Spleen (tissue), 7 donors: Measurements from ENCODE around the gene HINT2.

Source experiments
- POLR2A ChIP-seq, 3 donors: fragments of 450-650 bp; IDR thresholded peaks; one replicate each; pipeline ENCODE4 v1.5.1; 2017; ENCODE audit warnings: antibody characterized with exemption in 3 of 3, mild to moderate bottlenecking in 1 of 3
- POLR2AphosphoS5 ChIP-seq, 3 donors: sonication (generic); formaldehyde crosslinking; IDR thresholded peaks; one replicate each; pipeline ENCODE4 v1.5.1; 2017; ENCODE audit warnings: antibody characterized with exemption in 3 of 3
- TF ChIP-seq, protein P1 (sequence below), 11 experiments: fragments of 200-600 bp in 7 of 11; fragments of 450-650 bp in 4 of 11; sonication (generic) in 4 of 11; IDR thresholded peaks in 8 of 11; conservative IDR thresholded peaks in 3 of 11; 1 replicate in 7 of 11; 2 replicates in 4 of 11; pipeline versions ENCODE4 v1.4.0 to v1.8.0; 2016 to 2021; ENCODE audit warnings: antibody characterized with exemption in 11 of 11, inconsistent platforms in 4 of 11, mild to moderate bottlenecking in 1 of 11
- donor health status: DM: no; HTN: no; CAD: no; lungs with moderate emphysema.
- donor health status: DM: no; HTN: no; CAD: no.
- donor health status: DM: no; HTN: no; CAD: no.

DNA sequence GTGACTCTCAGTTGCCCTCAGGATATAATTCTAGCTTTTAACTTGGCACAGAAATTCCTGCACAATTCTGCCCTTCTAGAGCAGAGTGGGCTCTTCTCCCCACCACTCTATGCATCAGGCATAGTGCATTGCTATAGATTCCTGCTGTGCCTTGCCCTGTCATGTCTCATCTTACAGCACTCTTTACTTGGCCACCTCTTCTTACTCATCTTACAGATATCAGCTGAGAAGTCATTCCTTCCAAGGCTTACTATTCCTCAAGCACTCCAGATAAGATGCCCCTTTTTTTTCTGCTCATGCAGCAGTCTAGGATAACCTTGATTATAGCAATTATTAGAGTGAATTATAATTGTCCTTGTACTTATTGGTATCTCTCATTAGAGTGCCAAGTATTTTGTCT is 8.1 kb upstream of the HINT2 start:
- TF ChIP-seq POLR2AphosphoS5 (IDR thresholded peaks at IDR 0.05) (no peak), POLR2A (IDR thresholded peaks at IDR 0.05) (no peak)
- TF ChIP-seq, protein P1, sequence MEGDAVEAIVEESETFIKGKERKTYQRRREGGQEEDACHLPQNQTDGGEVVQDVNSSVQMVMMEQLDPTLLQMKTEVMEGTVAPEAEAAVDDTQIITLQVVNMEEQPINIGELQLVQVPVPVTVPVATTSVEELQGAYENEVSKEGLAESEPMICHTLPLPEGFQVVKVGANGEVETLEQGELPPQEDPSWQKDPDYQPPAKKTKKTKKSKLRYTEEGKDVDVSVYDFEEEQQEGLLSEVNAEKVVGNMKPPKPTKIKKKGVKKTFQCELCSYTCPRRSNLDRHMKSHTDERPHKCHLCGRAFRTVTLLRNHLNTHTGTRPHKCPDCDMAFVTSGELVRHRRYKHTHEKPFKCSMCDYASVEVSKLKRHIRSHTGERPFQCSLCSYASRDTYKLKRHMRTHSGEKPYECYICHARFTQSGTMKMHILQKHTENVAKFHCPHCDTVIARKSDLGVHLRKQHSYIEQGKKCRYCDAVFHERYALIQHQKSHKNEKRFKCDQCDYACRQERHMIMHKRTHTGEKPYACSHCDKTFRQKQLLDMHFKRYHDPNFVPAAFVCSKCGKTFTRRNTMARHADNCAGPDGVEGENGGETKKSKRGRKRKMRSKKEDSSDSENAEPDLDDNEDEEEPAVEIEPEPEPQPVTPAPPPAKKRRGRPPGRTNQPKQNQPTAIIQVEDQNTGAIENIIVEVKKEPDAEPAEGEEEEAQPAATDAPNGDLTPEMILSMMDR (IDR thresholded peaks at IDR 0.05 in 8 of 11, conservative IDR thresholded peaks at IDR 0.05 in 3 of 11) = no peak
